NB4 (cell line): ENCODE measurements around the gene SOBP.

Experiments used
- DNase-seq: peaks from one replicate; pipeline ENCODE4 v3.0.0; 2010; ENCODE audit warnings: low read depth
- H3K4me3 ChIP-seq: one replicate; pipeline ENCODE4 v1.5.1; 2011; ENCODE audit warnings: mild to moderate bottlenecking, low read depth, low read length, moderate library complexity
- CTCF ChIP-seq: IDR thresholded peaks from one replicate; pipeline ENCODE4 v1.5.1; 2012; ENCODE audit warnings: low read depth, low read length
- MAX ChIP-seq: IDR thresholded peaks from 2 replicates; pipeline ENCODE4 v1.6.1; 2011; ENCODE audit warnings: low read depth, low read length
- MYC ChIP-seq: IDR thresholded peaks from 2 replicates; pipeline ENCODE4 v1.6.1; 2011; ENCODE audit warnings: low read depth, low read length
- POLR2A ChIP-seq: IDR thresholded peaks from 2 replicates; pipeline ENCODE4 v1.6.1; 2011; ENCODE audit warnings: mild to moderate bottlenecking; ENCODE audit not compliant: insufficient read length; ENCODE audit errors: extremely low read depth

The SOBP gene

GRCh38 chr6:107598091-107598490, 108.2 kb downstream of the SOBP start:
- TF ChIP-seq POLR2A, result no peak
- no peak for TF ChIP-seq MAX
- no peak for TF ChIP-seq CTCF
- TF ChIP-seq MYC, result no peak
- no peak overlapping the region for H3K4me3 ChIP-seq
- no peak for DNase-seq

GRCh38 chr6:107599043-107599442, 109.1 kb downstream of the SOBP start:
- TF ChIP-seq MYC (no peak), MAX (no peak), POLR2A (no peak), CTCF (no peak)
- peak; percentile 6 for DNase-seq
- H3K4me3 ChIP-seq, result no peak overlapping the region

GRCh38 chr6:107600121-107600520, 110.2 kb downstream of the SOBP start:
- no peak for TF ChIP-seq MAX
- no peak for TF ChIP-seq POLR2A
- TF ChIP-seq CTCF, result no peak
- no peak for TF ChIP-seq MYC
- no peak for DNase-seq
- H3K4me3 ChIP-seq, result no peak overlapping the region

GRCh38 chr6:107600936-107601335, 111.0 kb downstream of the SOBP start:
- no peak for TF ChIP-seq CTCF
- TF ChIP-seq MYC, result no peak
- no peak for TF ChIP-seq MAX
- TF ChIP-seq POLR2A, result no peak
- no peak overlapping the region for H3K4me3 ChIP-seq
- DNase-seq, result no peak

GRCh38 chr6:107601406-107601805, 111.5 kb downstream of the SOBP start:
- DNase-seq, result no peak
- H3K4me3 ChIP-seq, result no peak overlapping the region
- no peak for TF ChIP-seq MYC
- no peak for TF ChIP-seq POLR2A
- no peak for TF ChIP-seq CTCF
- TF ChIP-seq MAX, result no peak
